ENCODE measurements around the gene SEMA4D. TPM values are rescaled to one million over a fixed set of nuclear protein-coding genes. Genes with fewer than 3 reads are reported as not detected.

SEMA4D gene
- total RNA-seq, 1 experiment from 2014 or later: 48.4 TPM

- peak overlapping the region; percentile 92 for H3K4me2 ChIP-seq
- H4K20me1 ChIP-seq (ENCODE audit: insufficient read depth): peaks cover 13% of the 10 kb centered on the region; the same call in 1 of the 2 replicates
- DNase-seq: no peak
- no peak overlapping the region for H2AFZ ChIP-seq
- peaks cover 48% of the 10 kb centered on the region for H3F3A ChIP-seq (ENCODE audit: insufficient read depth, low read depth)
- H3K4me3 ChIP-seq: peak overlapping the region; percentile 72; the same call in 1 of the 2 replicates
- no peaks in the 10 kb centered on the region for H3K9me2 ChIP-seq (ENCODE audit: insufficient read depth)
- BruUV-seq (replicated peaks): no TSS peak
- ChIA-PET POLR2A (ENCODE audit: unreplicated experiment) (no interaction called here), CTCF (no interaction called here)
- H3K27me3 ChIP-seq (ENCODE audit: insufficient read depth, low read depth): no peaks in the 10 kb centered on the region
- intact Hi-C loops (cut with micrococcal nuclease; ENCODE audit: unreplicated experiment): loop anchor here (10.0 kb wide), 1 partner anchor 722 kb away; no protein-coding TSS in a partner anchor
- H3K36me3 ChIP-seq (ENCODE audit: low read depth): peaks cover 28% of the 10 kb centered on the region
- H3K4me1 ChIP-seq (replicated peaks; ENCODE audit: insufficient read depth): peaks cover 61% of the 10 kb centered on the region
- no peaks in the 10 kb centered on the region for H3K9me3 ChIP-seq (ENCODE audit: insufficient read depth, low read depth)
- peak overlapping the region; percentile 93 for H3K27ac ChIP-seq
- peaks cover 88% of the 10 kb centered on the region for H3K79me2 ChIP-seq (ENCODE audit: low read depth)
- TF ChIP-seq, protein P1, sequence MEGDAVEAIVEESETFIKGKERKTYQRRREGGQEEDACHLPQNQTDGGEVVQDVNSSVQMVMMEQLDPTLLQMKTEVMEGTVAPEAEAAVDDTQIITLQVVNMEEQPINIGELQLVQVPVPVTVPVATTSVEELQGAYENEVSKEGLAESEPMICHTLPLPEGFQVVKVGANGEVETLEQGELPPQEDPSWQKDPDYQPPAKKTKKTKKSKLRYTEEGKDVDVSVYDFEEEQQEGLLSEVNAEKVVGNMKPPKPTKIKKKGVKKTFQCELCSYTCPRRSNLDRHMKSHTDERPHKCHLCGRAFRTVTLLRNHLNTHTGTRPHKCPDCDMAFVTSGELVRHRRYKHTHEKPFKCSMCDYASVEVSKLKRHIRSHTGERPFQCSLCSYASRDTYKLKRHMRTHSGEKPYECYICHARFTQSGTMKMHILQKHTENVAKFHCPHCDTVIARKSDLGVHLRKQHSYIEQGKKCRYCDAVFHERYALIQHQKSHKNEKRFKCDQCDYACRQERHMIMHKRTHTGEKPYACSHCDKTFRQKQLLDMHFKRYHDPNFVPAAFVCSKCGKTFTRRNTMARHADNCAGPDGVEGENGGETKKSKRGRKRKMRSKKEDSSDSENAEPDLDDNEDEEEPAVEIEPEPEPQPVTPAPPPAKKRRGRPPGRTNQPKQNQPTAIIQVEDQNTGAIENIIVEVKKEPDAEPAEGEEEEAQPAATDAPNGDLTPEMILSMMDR (conservative IDR thresholded peaks at IDR 0.05): no peak
- no peak for TF ChIP-seq EZH2 (IDR thresholded peaks at IDR 0.05; ENCODE audit: low read depth)
These were observed 180.6 kb downstream of the SEMA4D start for GRCh38 chr9:89317282-89317681.

DNA sequence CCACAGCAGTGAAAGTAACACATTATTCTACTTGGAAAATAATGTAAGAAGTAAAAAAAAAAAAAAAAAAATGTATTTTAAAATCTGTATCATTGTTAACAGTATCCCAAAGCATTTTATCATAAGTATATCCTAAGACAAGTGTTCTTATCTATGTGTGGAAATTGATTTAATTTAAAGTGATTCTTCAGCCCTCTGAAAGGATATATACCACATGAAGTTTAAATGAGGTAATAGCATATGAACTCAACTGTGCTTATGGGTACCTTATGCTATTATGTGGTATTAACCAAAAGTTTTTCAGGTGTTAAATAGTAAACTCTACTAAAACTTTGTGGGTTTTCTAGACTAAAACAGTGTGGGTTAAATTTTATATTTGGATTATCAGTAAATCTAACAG is 182.4 kb downstream of the SEMA4D start:
- Histone ChIP-seq H3K4me2 (peak overlapping the region; percentile 90; the same call in 1 of the 2 replicates), H3K36me3 (ENCODE audit: low read depth) (peaks cover 28% of the 10 kb centered on the region), H2AFZ (no peak overlapping the region), H3K4me3 (no peak overlapping the region; the same call in 1 of the 2 replicates), H3K27me3 (ENCODE audit: insufficient read depth, low read depth) (no peaks in the 10 kb centered on the region), H3K9me2 (ENCODE audit: insufficient read depth) (no peaks in the 10 kb centered on the region), H3K79me2 (ENCODE audit: low read depth) (peaks cover 83% of the 10 kb centered on the region), H3K4me1 (replicated peaks; ENCODE audit: insufficient read depth) (peaks cover 58% of the 10 kb centered on the region), H3K9me3 (ENCODE audit: insufficient read depth, low read depth) (no peaks in the 10 kb centered on the region), H3F3A (ENCODE audit: insufficient read depth, low read depth) (peaks cover 48% of the 10 kb centered on the region), H3K27ac (peak overlapping the region; percentile 93), H4K20me1 (ENCODE audit: insufficient read depth) (peaks cover 18% of the 10 kb centered on the region; the same call in 1 of the 2 replicates)
- DNase-seq: no peak
- POLR2A ChIA-PET (ENCODE audit: unreplicated experiment): no interaction called here
- no TSS peak for BruUV-seq (replicated peaks)
- intact Hi-C loops (cut with micrococcal nuclease; ENCODE audit: unreplicated experiment): loop anchor here (10.0 kb wide), 1 partner anchor 721 kb away; no protein-coding TSS in a partner anchor
- no peak for TF ChIP-seq EZH2 (IDR thresholded peaks at IDR 0.05; ENCODE audit: low read depth)
- TF ChIP-seq, protein P1 (conservative IDR thresholded peaks at IDR 0.05): no peak
- CTCF ChIA-PET: no interaction called here

DNA sequence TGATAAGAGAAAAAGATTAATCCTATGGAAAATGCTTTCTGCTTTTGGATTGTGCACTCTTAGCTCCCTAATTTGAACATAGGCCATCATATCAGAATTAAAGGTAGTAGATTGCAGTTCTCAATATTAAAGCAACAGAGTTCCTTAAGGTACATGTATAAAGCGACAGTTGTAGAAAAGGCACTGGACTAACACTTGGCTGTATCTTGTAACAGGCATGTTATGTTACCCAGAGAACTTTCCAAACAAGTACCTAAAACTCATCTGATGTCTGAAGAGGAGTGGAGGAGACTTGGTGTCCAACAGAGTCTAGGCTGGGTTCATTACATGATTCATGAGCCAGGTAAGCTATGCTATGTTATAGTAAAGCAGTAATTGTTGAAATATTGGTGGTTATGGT is 183.0 kb downstream of the SEMA4D start:
- H3K27me3 ChIP-seq (ENCODE audit: insufficient read depth, low read depth): no peaks in the 10 kb centered on the region
- H3K79me2 ChIP-seq (ENCODE audit: low read depth): peaks cover 83% of the 10 kb centered on the region
- BruUV-seq (replicated peaks): no TSS peak
- H3K27ac ChIP-seq: peak overlapping the region; percentile 93
- H3K9me2 ChIP-seq (ENCODE audit: insufficient read depth): no peaks in the 10 kb centered on the region
- no peaks in the 10 kb centered on the region for H3K9me3 ChIP-seq (ENCODE audit: insufficient read depth, low read depth)
- no peak overlapping the region for H2AFZ ChIP-seq
- intact Hi-C loops (cut with micrococcal nuclease; ENCODE audit: unreplicated experiment): loop anchor here (5.0 to 10.0 kb wide), 2 partner anchors 178 to 720 kb away; no protein-coding TSS in a partner anchor
- DNase-seq: no peak
- H3F3A ChIP-seq (ENCODE audit: insufficient read depth, low read depth): peaks cover 52% of the 10 kb centered on the region
- peaks cover 53% of the 10 kb centered on the region for H3K4me1 ChIP-seq (replicated peaks; ENCODE audit: insufficient read depth)
- peaks cover 28% of the 10 kb centered on the region for H3K36me3 ChIP-seq (ENCODE audit: low read depth)
- H4K20me1 ChIP-seq (ENCODE audit: insufficient read depth): peaks cover 18% of the 10 kb centered on the region; the same call in 1 of the 2 replicates
- peak overlapping the region; percentile 91 for H3K4me3 ChIP-seq
- H3K4me2 ChIP-seq: peak overlapping the region; percentile 90
- ChIA-PET CTCF (no interaction called here), POLR2A (ENCODE audit: unreplicated experiment) (interaction anchor here (0.5 kb wide), 1 partner anchor 1496 kb away, joined by 15 read pairs; no protein-coding TSS in a partner anchor)
- TF ChIP-seq, protein P1 (conservative IDR thresholded peaks at IDR 0.05): no peak
- TF ChIP-seq EZH2 (IDR thresholded peaks at IDR 0.05; ENCODE audit: low read depth): no peak

Measured in PC-9 (cell line).